GM12872 (cell line): ENCODE measurements around the gene TBC1D3.
"Not testable (repeated sequence)": the region's sequence is repeated elsewhere in the genome, so short reads cannot be mapped to it uniquely, and the experiment has no call there.

Experiments
- TF ChIP-seq, protein P1 (sequence below): IDR thresholded peaks from 3 replicates; pipeline ENCODE4 v1.5.1; 2011; ENCODE audit warnings: low read depth, mild to moderate bottlenecking, low read length, moderate library complexity; ENCODE audit not compliant: insufficient read depth

TBC1D3 gene

DNA sequence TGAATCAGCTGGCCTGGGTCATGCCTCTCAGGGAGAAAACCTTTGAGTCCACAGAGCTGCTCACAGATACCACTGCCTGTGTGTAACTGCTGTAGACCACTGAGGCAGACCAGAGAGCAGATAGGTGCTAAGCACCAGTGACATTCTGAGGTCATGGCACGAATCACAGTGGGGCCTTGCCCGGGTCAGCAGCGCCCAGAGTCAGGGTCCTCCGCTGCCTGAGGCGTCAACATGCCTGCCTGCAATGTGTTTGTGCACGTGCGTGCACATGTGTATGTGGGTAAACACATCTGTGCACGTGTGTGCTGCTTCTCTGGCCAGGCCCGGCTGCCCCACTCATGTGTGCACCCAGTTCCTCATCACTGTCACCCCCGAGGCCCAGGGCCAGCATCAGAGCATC lies at the start of gene TBC1D3:
Gene TBC1D3, minus strand, starts transcription at position 101 of the 400 bp plus-strand sequence. CDS start 1,526 bp downstream, outside the sequence.
- TF ChIP-seq, protein P1, sequence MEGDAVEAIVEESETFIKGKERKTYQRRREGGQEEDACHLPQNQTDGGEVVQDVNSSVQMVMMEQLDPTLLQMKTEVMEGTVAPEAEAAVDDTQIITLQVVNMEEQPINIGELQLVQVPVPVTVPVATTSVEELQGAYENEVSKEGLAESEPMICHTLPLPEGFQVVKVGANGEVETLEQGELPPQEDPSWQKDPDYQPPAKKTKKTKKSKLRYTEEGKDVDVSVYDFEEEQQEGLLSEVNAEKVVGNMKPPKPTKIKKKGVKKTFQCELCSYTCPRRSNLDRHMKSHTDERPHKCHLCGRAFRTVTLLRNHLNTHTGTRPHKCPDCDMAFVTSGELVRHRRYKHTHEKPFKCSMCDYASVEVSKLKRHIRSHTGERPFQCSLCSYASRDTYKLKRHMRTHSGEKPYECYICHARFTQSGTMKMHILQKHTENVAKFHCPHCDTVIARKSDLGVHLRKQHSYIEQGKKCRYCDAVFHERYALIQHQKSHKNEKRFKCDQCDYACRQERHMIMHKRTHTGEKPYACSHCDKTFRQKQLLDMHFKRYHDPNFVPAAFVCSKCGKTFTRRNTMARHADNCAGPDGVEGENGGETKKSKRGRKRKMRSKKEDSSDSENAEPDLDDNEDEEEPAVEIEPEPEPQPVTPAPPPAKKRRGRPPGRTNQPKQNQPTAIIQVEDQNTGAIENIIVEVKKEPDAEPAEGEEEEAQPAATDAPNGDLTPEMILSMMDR: not testable (repeated sequence)
